HTERT RPE-1 (cell line): Measurements from ENCODE around the gene ZNF641.
"Not testable (repeated sequence)": the region's sequence is repeated elsewhere in the genome, so short reads cannot be mapped to it uniquely, and the experiment has no call there.

Source experiments
- in situ Hi-C: fragments of 300-500 bp; cut with MboI; formaldehyde crosslinking; loops from 4 replicates; pipeline ENCODE4 v1.14.3; 2020; ENCODE audit warnings: low sequenced_read_pairs

The ZNF641 gene

GRCh38 chr12:48336061-48336460 is 14.7 kb downstream of the ZNF641 start:
- in situ Hi-C loops: no loop called here

GRCh38 chr12:48334808-48335207 is 15.9 kb downstream of the ZNF641 start:
- in situ Hi-C loops: no loop called here

GRCh38 chr12:48333680-48334079 is 17.0 kb downstream of the ZNF641 start:
- in situ Hi-C loops: not testable (repeated sequence)

- in situ Hi-C loops: no loop called here
Observed at GRCh38 chr12:48331399-48331798, 19.3 kb downstream of the ZNF641 start.

- in situ Hi-C loops: no loop called here
Observed at GRCh38 chr12:48329199-48329939, 21.4 kb downstream of the ZNF641 start.

- in situ Hi-C loops: no loop called here
Observed at GRCh38 chr12:48316491-48316890, 34.2 kb downstream of the ZNF641 start.

- in situ Hi-C loops: no loop called here
Observed at GRCh38 chr12:48311313-48311712, 39.4 kb downstream of the ZNF641 start.

- in situ Hi-C loops: no loop called here
Observed at GRCh38 chr12:48307269-48307668, 43.5 kb downstream of the ZNF641 start.

GRCh38 chr12:48305190-48305589 is 45.5 kb downstream of the ZNF641 start:
- in situ Hi-C loops: no loop called here

- in situ Hi-C loops: no loop called here
Observed at GRCh38 chr12:48302161-48302911, 48.4 kb downstream of the ZNF641 start.

- in situ Hi-C loops: no loop called here
Observed at GRCh38 chr12:48300774-48301173, 49.9 kb downstream of the ZNF641 start.

- in situ Hi-C loops: no loop called here
Observed at GRCh38 chr12:48296586-48297282, 54.0 kb downstream of the ZNF641 start.

- in situ Hi-C loops: no loop called here
Observed at GRCh38 chr12:48292040-48292439, 58.7 kb downstream of the ZNF641 start.

- in situ Hi-C loops: no loop called here
Observed at GRCh38 chr12:48291511-48291910, 59.2 kb downstream of the ZNF641 start.

- in situ Hi-C loops: no loop called here
Observed at GRCh38 chr12:48288387-48289268, 62.1 kb downstream of the ZNF641 start.
